DOHH2 (cell line): Measurements from ENCODE around the gene PRDX5.

ENCODE experiments used
- H3F3A ChIP-seq: fragments of 200-600 bp; sonication (generic), shearing (Covaris generic); 2 replicates; pipeline ENCODE4 v1.6.0; 2016; ENCODE audit warnings: antibody characterized with exemption, mild to moderate bottlenecking; ENCODE audit not compliant: control insufficient read depth, insufficient read depth
- H3K27ac ChIP-seq: fragments of 200-600 bp; sonication (generic); 2 replicates; pipeline ENCODE4 v1.5.1; 2014; ENCODE audit warnings: low read depth, mild to moderate bottlenecking, low read length, moderate library complexity
- H3K27me3 ChIP-seq: fragments of 200-600 bp; sonication (generic); 2 replicates; pipeline ENCODE4 v1.6.1; 2014; ENCODE audit warnings: mild to moderate bottlenecking, low read length, mixed read lengths; ENCODE audit not compliant: control insufficient read depth
- H3K36me3 ChIP-seq: fragments of 200-600 bp; sonication (generic); 2 replicates; pipeline ENCODE4 v1.6.1; 2014; ENCODE audit warnings: mild to moderate bottlenecking, low read length, moderate library complexity, mixed read lengths; ENCODE audit not compliant: control insufficient read depth
- H3K4me1 ChIP-seq: fragments of 200-600 bp; sonication (generic); 2 replicates; pipeline ENCODE4 v1.6.1; 2014; ENCODE audit warnings: mild to moderate bottlenecking, low read length, mixed read lengths; ENCODE audit not compliant: control insufficient read depth
- H3K4me2 ChIP-seq: fragments of 200-600 bp; sonication (generic); 2 replicates; pipeline ENCODE4 v1.6.0; 2014; ENCODE audit warnings: mild to moderate bottlenecking, low read length, moderate library complexity
- H3K4me3 ChIP-seq: fragments of 200-600 bp; sonication (generic); 2 replicates; pipeline ENCODE4 v1.5.1; 2014; ENCODE audit warnings: mild to moderate bottlenecking, low read length, mixed read lengths
- H3K79me2 ChIP-seq: fragments of 200-600 bp; sonication (generic); 2 replicates; pipeline ENCODE4 v1.6.1; 2014; ENCODE audit warnings: mild to moderate bottlenecking, low read length, mixed read lengths; ENCODE audit not compliant: control insufficient read depth
- H3K9me2 ChIP-seq: fragments of 200-600 bp; sonication (generic); replicated peaks from 2 replicates; pipeline ENCODE4 v1.6.1; 2014; ENCODE audit warnings: mild to moderate bottlenecking, low read length, mixed read lengths; ENCODE audit not compliant: control insufficient read depth
- H3K9me3 ChIP-seq: fragments of 200-600 bp; sonication (generic); 2 replicates; pipeline ENCODE4 v1.6.1; 2014; ENCODE audit warnings: antibody characterized with exemption, low read length, mixed read lengths; ENCODE audit not compliant: control insufficient read depth, insufficient read depth
- H4K20me1 ChIP-seq: fragments of 200-600 bp; sonication (generic); 2 replicates; pipeline ENCODE4 v1.6.0; 2014; ENCODE audit warnings: low read depth, mild to moderate bottlenecking, antibody characterized with exemption, low read length, moderate library complexity; ENCODE audit not compliant: control insufficient read depth, insufficient read depth
- CTCF ChIP-seq: fragments of 200-600 bp; sonication (generic); IDR thresholded peaks from one replicate; pipeline ENCODE4 v1.5.1; 2014; ENCODE audit warnings: antibody characterized with exemption, mild to moderate bottlenecking, low read depth, low read length; ENCODE audit not compliant: poor library complexity, severe bottlenecking
- EZH2phosphoT487 ChIP-seq: fragments of 200-600 bp; sonication (generic); IDR thresholded peaks from 2 replicates; pipeline ENCODE4 v1.6.1; 2017; ENCODE audit warnings: borderline replicate concordance, mild to moderate bottlenecking, antibody characterized with exemption, low read length, moderate library complexity, mixed read lengths

Gene PRDX5

DNA sequence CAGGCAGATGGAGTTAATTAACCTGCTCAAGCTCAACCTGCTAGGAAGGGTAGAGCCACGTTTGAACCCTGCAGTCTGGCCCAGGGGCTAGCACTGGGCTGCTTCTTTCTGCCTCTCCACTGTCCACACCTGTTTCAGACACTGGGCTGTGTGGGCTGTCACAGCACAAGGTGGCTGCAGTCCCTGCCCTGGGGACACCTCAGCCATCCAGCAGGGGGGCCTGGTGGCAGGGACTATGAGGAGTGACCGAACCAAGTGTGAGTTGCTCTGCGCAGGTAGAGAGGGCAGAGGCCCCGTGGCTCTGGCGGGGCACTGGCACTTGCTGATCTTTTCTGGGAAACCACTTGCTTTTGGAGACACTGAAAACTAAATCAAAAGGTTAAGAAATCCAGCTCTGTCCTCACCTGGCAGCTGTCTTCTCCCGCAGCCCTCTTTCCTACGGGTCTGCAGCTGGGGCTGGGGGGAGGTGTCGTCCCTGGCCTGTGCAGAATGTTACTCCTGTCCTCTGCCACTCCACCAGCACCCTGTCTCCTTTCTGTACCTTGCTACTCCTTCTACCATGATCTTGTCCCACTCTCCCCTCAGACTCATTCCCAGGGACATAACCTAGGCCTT, 39.2 kb upstream of the PRDX5 start:
- no peaks in the 10 kb centered on the region for H3K27me3 ChIP-seq
- no peaks in the 10 kb centered on the region for H3F3A ChIP-seq
- TF ChIP-seq CTCF (no peak), EZH2phosphoT487 (no peak)
- peaks cover 11% of the 10 kb centered on the region; the same call in 1 of the 2 replicates for H3K36me3 ChIP-seq
- no peaks in the 10 kb centered on the region for H3K9me3 ChIP-seq
- H3K9me2 ChIP-seq, result no peaks in the 10 kb centered on the region
- H3K4me3 ChIP-seq, result no peak overlapping the region
- no peak overlapping the region for H3K27ac ChIP-seq
- no peak overlapping the region for H3K4me2 ChIP-seq
- no peaks in the 10 kb centered on the region for H4K20me1 ChIP-seq
- peaks cover 4% of the 10 kb centered on the region for H3K4me1 ChIP-seq
- peaks cover 6% of the 10 kb centered on the region for H3K79me2 ChIP-seq

- no peaks in the 10 kb centered on the region for H4K20me1 ChIP-seq
Observed at GRCh38 chr11:64281957-64282770, 35.8 kb upstream of the PRDX5 start.

GRCh38 chr11:64283092-64283491, 34.8 kb upstream of the PRDX5 start:
- no peak for TF ChIP-seq EZH2phosphoT487
- Histone ChIP-seq H3K27me3 (no peaks in the 10 kb centered on the region), H4K20me1 (no peaks in the 10 kb centered on the region), H3K9me2 (no peaks in the 10 kb centered on the region), H3K36me3 (no peaks in the 10 kb centered on the region; the same call in 1 of the 2 replicates), H3K4me2 (peak overlapping the region; percentile 82; the same call in 1 of the 2 replicates), H3K9me3 (no peaks in the 10 kb centered on the region), H3F3A (peaks cover 2% of the 10 kb centered on the region; the same call in 1 of the 2 replicates), H3K4me3 (no peak overlapping the region; the same call in 1 of the 2 replicates), H3K79me2 (peaks cover 12% of the 10 kb centered on the region), H3K4me1 (peaks cover 19% of the 10 kb centered on the region), H3K27ac (no peak overlapping the region)

More at GRCh38 chr11:64281957-64282770, 35.8 kb upstream of the PRDX5 start:
- H3K4me3 ChIP-seq, result no peak overlapping the region
- no peaks in the 10 kb centered on the region for H3K9me2 ChIP-seq
- H3K4me2 ChIP-seq, result no peak overlapping the region
- H3K9me3 ChIP-seq, result no peaks in the 10 kb centered on the region
- H3K27ac ChIP-seq, result no peak overlapping the region
- H3F3A ChIP-seq, result peaks cover 2% of the 10 kb centered on the region; the same call in 1 of the 2 replicates
- H3K27me3 ChIP-seq, result no peaks in the 10 kb centered on the region
- H3K36me3 ChIP-seq, result peaks cover under 1% of the 10 kb centered on the region; the same call in 1 of the 2 replicates
- H3K79me2 ChIP-seq, result peaks cover 12% of the 10 kb centered on the region
- peaks cover 19% of the 10 kb centered on the region for H3K4me1 ChIP-seq
- no peak for TF ChIP-seq CTCF
- TF ChIP-seq EZH2phosphoT487, result no peak
